8988T (cell line): ENCODE measurements around the gene ALDH1L2.
"Not testable (repeated sequence)": the region's sequence is repeated elsewhere in the genome, so short reads cannot be mapped to it uniquely, and the experiment has no call there.

Experiments
- DNase-seq: peaks from one replicate; pipeline ENCODE4 v3.0.0; 2011

ALDH1L2 gene

GRCh38 chr12:105084251-105085250, at the start of gene ALDH1L2:
Gene ALDH1L2 (minus strand): TSS chr12:105084458. CDS start chr12:105084436, 22 bp downstream.
- peak; percentile 55 for DNase-seq

GRCh38 chr12:105120551-105120950, 36.3 kb upstream of the ALDH1L2 start:
- DNase-seq = no peak

- no peak for DNase-seq
Observed at GRCh38 chr12:105116969-105117368, 32.7 kb upstream of the ALDH1L2 start.

- no peak for DNase-seq
Observed at GRCh38 chr12:105113094-105113493, 28.8 kb upstream of the ALDH1L2 start.

GRCh38 chr12:105110851-105111250, 26.6 kb upstream of the ALDH1L2 start:
- no peak for DNase-seq

- no peak for DNase-seq
Observed at GRCh38 chr12:105109465-105110212, 25.4 kb upstream of the ALDH1L2 start.

- DNase-seq = peak; percentile 84
Observed at GRCh38 chr12:105107494-105108371, 23.5 kb upstream of the ALDH1L2 start, which contains the start of gene WASHC4. Gene WASHC4 (plus strand): TSS chr12:105107731. CDS start chr12:105107801, 70 bp downstream.

GRCh38 chr12:105107171-105107493, 22.9 kb upstream of the ALDH1L2 start:
- no peak for DNase-seq

- no peak for DNase-seq
Observed at GRCh38 chr12:105106621-105107020, 22.4 kb upstream of the ALDH1L2 start.

GRCh38 chr12:105104762-105105161, 20.5 kb upstream of the ALDH1L2 start:
- DNase-seq = no peak

GRCh38 chr12:105102673-105103072, 18.4 kb upstream of the ALDH1L2 start:
- no peak for DNase-seq

GRCh38 chr12:105100998-105101397, 16.7 kb upstream of the ALDH1L2 start:
- DNase-seq = no peak

GRCh38 chr12:105100207-105100985, 16.1 kb upstream of the ALDH1L2 start:
- no peak for DNase-seq

GRCh38 chr12:105099356-105099755, 15.1 kb upstream of the ALDH1L2 start:
- DNase-seq = no peak

- not testable (repeated sequence) for DNase-seq
Observed at GRCh38 chr12:105095338-105095737, 11.1 kb upstream of the ALDH1L2 start.

GRCh38 chr12:105092336-105092735, 8.1 kb upstream of the ALDH1L2 start:
- no peak for DNase-seq

- no peak for DNase-seq
Observed at GRCh38 chr12:105091476-105092206, 7.4 kb upstream of the ALDH1L2 start.

- no peak for DNase-seq
Observed at GRCh38 chr12:105090361-105090760, 6.1 kb upstream of the ALDH1L2 start.

GRCh38 chr12:105089817-105090216, 5.6 kb upstream of the ALDH1L2 start:
- DNase-seq = no peak

- DNase-seq = no peak
Observed at GRCh38 chr12:105085501-105085900, 1.2 kb upstream of the ALDH1L2 start.

- no peak for DNase-seq
Observed at GRCh38 chr12:105083551-105084105, 630 bp downstream of the ALDH1L2 start.
